NCI-H146 (cell line): ENCODE results near the gene TDRD1.
A peak's percentile ranks its signal among the peaks of the same experiment; 100 is the strongest.

Experiments used
- DNase-seq: peaks from one replicate; lab custom pipeline; 2025; lab: John Stamatoyannopoulos, UW

Gene TDRD1

GRCh38 chr10:114176511-114176910, 2.6 kb upstream of the TDRD1 start:
- no peak for DNase-seq

DNA sequence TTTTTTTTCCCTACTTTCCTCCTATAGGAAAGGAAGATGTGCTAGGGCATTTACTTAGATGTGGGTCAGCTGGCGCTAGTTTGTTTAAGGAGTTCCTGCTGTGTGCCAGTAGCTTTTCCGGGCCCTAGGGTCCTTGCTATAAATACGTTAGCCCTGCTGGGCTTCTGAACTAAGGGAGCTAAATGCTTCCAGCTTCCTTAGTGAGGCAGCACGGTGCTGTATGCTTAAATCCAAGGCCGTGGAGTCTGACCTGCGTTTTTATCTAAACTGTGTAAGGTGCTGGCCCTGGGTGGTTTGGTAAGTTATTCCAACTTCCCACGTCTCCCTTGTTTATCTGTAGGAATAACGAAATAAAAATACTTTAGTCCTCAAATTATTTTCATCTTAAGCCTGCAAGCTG, 594 bp downstream of the TDRD1 start:
- DNase-seq = no peak

- DNase-seq = no peak
These were observed 1.8 kb downstream of the TDRD1 start for GRCh38 chr10:114180937-114181336.

GRCh38 chr10:114181971-114182370, 2.8 kb downstream of the TDRD1 start:
- no peak for DNase-seq

- no peak for DNase-seq
These were observed 4.4 kb downstream of the TDRD1 start for GRCh38 chr10:114183563-114183962.

DNA sequence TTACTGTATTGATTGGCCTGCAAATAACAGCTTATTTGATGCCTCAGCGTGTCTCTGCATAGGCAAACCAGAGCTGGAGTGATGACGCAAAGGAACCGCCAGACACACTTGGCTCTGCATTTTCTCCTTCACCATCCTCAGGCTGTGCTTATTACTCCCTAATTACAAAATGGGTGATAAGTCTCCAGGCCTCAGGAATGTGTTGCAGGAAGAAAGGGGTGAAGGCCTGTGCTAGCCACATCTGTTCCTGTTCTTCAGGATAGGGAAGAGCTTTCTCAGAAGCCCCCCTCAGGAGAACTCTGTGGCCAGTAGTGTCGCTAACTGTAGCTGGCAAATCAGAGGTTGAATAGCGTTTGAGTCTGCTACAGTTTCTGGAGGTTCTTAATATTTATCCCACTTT, 5.1 kb downstream of the TDRD1 start:
- no peak for DNase-seq

DNA sequence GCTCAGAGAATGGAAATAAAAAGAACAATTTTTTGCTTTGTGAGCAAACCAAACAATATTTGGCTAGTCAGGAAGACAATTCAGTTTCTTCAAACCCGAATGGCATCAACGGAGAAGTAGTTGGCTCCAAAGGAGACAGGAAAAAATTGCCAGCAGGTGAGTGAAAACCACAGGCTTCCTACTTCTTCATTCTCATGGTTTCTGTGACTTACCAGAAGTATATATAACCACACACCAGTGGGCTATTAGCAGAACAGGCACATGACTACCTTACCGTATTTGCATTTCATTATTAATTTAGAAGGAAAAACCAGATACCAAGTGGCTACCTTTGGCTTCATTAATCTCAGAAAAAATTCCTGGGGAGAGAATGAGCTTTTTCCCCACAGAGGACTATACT, 8.8 kb downstream of the TDRD1 start:
- DNase-seq = no peak

DNA sequence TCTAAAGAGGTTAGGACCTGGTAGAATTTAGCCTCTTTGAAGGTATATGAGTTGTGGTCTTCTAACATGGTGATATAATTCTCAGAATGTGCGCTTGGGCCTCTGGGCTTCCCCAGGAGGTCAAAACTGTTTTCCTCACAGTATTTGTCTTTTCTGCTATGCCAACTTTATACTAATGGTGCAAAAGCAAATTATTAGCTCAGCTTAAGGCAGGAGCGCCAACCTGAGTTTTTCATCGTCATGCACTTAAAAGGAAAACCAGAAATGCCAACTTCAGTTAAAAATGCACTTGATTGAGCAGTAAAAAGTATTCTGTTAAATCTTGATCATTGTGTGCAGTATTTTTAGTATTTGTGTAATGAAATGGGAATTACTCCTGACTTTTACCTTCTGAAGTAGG, 9.7 kb downstream of the TDRD1 start:
- DNase-seq = no peak

DNA sequence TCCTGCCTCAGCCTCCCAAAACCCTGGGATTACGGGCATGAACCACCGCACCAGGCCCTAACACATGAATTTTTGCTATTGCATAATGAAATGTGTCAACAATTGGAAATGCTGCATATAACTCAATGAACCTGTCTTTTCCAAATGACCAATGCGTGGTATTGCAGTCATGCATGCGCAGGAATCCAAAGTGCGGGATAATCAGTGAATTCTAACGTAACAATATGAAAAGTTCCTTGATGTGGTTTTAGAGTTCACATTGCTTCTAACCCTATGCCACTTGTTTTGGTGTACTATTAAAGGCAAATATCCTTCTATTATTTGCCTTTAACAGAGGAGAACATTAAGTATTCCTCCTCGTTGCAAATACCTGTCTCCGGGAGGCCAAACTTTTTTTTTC, 10.5 kb downstream of the TDRD1 start:
- no peak for DNase-seq

GRCh38 chr10:114195079-114195478, 15.9 kb downstream of the TDRD1 start:
- no peak for DNase-seq

GRCh38 chr10:114199239-114199638, 20.1 kb downstream of the TDRD1 start:
- DNase-seq = peak; percentile 3

- DNase-seq = no peak
These were observed 23.7 kb downstream of the TDRD1 start for GRCh38 chr10:114202812-114203211.

GRCh38 chr10:114206902-114207301, 27.7 kb downstream of the TDRD1 start:
- no peak for DNase-seq

- DNase-seq = no peak
These were observed 28.2 kb downstream of the TDRD1 start for GRCh38 chr10:114207349-114207748.

DNA sequence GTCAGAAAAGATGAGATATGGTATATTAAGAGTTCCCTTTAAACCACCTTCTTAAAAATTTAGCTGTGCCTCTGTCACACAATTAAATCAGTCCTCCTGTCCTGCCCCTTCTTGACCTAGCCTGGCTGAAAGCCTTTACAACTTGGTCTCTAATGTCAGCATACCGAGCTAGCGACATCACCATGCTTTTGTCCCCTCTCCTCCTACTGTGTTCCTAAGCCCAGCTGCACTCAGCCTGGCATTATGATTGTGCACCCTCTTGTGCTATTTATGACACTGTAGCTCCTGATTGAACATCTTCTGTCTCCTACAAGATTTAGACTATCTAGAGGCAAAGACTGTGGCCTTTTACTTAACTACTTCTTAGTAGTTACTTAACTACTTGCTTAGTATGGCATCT, 29.2 kb downstream of the TDRD1 start:
- peak; percentile 14 for DNase-seq

- DNase-seq = no peak
These were observed 33.0 kb downstream of the TDRD1 start for GRCh38 chr10:114212153-114212552.

DNA sequence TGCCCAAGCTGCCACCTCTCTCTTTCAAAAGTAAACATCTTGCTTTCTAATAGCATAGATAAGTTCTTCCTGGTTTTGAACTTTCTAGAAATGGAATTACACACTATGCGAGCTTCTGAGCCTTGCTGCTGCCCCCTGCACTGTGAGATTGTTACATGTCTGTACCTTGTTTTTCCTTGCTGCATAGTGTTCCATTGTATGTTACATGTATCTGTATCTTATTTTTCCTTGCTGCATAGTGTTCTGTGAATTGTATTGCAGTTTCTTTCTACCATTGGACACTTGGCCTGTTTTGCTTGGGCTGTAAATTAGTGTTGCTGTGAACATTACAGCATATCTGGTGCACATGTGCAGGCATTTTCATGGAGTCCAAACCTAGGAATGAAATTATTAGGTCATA, 35.9 kb downstream of the TDRD1 start:
- DNase-seq = no peak

- DNase-seq = no peak
These were observed 41.1 kb downstream of the TDRD1 start for GRCh38 chr10:114220281-114220680.

DNA sequence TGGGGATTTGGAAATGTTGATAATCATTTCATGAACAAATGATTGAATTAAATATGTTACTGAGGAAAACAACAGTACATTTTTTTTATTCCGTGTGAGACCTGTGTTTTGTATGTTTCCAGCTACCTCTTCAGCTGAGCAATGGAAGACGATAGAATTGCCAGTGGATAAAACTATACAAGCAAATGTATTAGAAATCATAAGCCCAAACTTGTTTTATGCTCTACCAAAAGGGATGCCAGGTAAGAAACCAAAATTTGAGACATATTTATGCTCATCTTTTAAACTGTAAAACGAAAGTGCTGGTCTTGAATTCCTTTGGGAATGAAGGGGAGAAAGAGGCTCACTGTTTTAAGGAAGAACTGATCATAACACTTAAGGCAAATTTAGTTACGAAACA, 42.1 kb downstream of the TDRD1 start:
- DNase-seq = no peak

GRCh38 chr10:114223066-114223465, 43.9 kb downstream of the TDRD1 start:
- DNase-seq = no peak

- DNase-seq = no peak
These were observed 49.0 kb downstream of the TDRD1 start for GRCh38 chr10:114228156-114228555.

DNA sequence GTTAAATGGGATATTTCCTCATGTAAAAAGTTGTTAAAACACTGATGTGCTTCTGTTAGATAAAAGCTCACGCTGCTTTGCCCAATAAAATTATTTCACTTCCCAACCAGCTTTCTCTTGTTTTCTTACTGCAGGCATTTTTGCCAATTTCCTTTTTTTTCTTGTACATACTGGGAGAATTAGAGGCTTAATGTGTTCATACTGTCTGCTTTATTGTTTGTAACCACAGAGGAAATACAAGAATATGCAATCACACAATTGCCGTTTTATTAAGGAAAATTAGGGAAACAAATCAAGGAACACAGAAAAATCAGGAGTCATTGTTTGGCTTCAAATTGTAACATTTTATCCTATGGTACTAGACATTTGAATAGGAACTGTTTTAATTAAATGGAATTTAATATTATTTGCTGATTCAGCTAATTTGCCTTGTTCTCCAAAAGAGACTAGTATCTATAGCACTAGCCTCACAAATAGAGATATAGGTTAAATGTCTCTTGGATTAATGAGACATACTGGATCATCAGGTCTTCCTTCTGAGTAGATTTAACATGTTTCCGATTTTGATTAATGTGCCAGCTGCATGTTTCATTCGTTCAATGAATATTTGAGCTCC, 53.5 kb downstream of the TDRD1 start:
- DNase-seq = no peak

DNA sequence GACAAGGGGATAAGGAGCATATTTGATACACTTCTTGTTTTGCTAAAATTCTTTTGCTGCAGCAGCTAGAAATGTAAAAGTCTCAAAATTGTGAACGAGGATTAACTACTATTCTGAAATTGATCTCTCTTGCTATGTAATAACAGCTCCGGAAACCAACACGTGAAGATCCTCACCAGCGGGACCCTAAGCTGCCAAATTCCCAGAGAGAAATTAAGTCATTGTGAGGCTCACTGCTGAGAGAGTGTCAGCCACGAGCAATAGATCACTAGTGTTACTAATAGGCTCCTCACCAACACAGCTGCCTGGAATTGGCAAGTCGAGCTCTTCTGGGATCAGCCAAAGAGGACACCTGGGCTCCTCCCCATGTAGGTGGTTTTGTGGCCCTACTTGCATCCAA, 54.3 kb downstream of the TDRD1 start:
- no peak for DNase-seq

- no peak for DNase-seq
These were observed 55.0 kb downstream of the TDRD1 start for GRCh38 chr10:114234132-114234531.
